HG02973 (cell line): ENCODE results near the gene SPTY2D1.
"Not testable (repeated sequence)": the region's sequence is repeated elsewhere in the genome, so short reads cannot be mapped to it uniquely, and the experiment has no call there.

Source experiments
- ATAC-seq: cut with Tn5 transposase; IDR thresholded peaks from one replicate; pipeline ENCODE4 v1.9.1; 2021; ENCODE audit warnings: moderate library complexity; ENCODE audit not compliant: unreplicated experiment

Gene SPTY2D1

DNA sequence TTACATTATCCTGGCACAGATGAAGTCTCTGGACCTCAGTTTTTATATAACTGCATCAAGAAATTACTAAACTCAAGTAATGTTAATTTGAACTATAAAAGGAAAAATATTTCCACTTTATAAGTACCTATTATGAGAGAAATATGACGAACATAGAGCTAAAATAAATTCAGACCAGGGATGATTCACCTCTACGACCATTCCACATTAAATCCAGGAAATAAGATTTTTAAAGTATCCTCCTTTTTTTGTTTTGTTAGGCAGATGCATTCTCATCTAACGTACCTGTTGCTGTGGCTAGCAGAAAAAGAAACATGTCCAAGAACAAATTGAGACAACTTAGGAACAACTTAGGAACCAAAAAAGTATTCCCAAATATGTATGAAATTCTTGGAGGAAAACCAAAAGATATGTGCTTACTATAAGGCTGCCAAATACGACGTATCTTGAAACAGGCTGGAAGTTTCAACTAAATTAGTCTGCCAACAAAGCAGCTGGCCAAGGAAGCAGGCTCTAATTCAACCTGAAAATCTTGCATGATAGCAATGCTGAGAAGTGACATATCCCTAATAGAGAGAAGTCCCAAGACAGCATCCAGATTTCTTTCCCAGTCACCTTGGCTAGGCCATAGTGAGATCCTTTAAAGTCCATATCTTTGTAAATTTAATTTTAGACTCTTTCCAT lies 15.7 kb downstream of the SPTY2D1 start:
- no peak for ATAC-seq

DNA sequence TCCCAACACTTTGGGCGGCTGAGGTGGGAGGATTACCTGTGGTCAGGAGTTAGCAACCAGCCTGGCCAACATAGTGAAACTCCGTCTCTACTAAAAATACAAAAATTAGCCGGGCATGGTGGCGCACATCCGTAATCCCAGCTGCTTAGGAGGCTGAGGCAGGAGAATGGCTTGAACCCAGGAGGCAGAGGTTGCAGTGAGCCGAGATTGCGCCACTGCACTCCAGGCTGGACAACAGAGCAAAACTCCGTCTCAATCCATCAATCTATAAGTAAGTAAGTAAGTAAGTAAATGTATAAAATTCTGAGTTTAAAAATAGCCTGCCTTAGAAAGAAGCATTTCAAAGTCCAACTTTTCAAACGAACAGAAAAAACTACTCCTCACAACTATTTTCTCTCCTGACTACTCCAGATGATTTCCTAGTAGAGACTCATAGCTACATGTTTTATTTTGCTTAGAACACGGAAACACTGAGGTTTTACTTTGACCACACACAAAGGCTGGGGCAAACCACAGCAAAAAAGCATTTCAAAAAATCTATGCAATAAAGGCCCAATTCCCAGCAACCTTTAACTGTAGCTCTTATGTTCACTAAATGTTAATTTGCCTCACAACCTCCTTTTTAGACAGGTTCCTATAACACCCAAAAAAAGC lies 16.3 kb downstream of the SPTY2D1 start:
- ATAC-seq, result no peak

DNA sequence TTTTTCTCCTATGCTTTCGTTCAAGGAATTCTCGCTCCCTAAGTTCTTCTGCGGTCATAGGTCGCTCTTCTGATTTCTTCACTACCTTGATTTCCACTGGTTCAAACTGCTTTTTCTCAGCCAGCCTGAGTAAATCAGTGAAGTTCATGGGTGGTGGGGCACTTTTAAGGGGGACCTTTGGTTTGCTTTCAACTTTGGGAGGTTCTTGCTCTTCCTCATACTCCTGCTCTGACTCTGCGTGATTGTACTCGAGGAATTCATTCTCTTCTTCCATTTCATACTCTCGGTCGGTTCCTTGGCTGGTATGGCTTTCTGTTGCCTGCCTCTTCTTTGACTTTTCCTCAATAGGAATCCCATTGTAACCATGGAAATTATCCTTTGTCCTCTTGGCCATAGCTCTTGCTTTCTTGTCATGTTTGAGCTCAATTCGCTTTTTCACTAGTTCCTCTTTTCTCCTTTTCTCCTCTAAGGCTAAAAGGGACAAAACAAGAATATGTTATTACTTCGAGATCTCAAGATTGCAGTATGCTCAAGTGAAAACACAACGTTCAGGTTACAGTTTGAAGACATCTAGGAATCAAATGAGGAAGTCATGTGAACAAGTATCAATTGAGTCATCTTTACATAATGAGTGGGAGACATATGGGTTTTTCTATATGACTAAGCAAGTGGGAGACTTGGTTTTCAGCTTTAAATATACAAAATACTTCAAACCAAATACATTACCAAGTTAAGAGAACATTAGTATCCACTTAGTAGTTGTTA lies 18.3 kb downstream of the SPTY2D1 start:
- ATAC-seq, result peak; percentile 93

DNA sequence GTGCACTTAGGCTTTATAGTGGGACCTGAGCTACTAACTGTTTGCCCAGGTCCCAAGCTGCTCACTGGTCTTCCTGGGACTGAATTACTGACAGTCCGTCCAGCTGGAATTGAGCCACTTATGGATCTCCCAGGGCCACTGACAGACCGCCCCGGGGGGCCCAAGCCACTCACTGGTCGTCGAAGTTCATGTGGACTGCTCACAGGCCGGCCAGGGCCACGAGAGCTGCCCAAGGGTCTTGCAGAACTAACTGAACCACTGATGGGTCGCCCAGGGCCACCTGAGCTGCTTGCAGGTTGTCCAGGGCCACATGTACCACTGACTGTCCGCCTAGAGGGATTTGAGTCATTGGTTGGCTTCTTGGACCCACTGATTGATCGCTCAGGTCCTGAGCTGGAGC lies 19.5 kb downstream of the SPTY2D1 start:
- ATAC-seq, result no peak

DNA sequence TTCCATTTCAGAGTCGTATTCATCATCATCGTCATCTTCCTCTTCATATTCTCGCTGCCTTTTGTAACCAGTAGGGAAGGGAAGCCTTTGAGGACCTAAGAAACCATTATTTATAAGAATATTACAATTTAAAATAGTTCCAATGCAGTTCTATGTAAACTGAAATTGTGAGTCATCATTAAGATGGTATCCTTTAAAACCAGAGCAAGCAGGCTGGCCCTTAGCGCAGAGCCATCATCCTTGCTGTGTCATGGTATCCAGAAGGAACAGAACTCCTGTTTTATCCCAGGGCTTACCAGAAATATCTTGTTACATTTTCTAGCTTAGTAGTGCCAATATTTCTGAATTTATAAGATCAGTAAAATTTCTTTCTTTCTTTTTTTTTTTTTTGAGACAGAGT lies 21.7 kb downstream of the SPTY2D1 start:
- ATAC-seq, result no peak

DNA sequence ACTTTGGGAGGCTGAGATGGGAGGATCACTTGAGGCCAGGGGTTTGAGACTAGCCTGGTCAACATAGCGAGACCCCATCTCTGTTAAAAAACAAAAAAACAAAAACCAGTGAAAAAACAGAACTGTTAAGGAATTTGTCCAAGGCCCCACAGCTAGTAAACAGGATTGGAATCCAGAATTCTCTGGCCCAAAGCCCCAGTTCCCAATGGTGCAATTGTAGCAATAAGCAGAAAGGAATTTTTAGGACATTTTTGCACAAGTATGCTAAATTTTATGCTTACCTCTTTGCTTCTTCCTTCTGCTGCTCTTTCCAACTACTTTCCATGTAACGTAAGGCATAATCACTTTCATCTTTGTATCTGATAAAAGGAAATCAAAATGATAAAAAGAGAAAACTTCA lies 22.9 kb downstream of the SPTY2D1 start:
- ATAC-seq, result no peak

DNA sequence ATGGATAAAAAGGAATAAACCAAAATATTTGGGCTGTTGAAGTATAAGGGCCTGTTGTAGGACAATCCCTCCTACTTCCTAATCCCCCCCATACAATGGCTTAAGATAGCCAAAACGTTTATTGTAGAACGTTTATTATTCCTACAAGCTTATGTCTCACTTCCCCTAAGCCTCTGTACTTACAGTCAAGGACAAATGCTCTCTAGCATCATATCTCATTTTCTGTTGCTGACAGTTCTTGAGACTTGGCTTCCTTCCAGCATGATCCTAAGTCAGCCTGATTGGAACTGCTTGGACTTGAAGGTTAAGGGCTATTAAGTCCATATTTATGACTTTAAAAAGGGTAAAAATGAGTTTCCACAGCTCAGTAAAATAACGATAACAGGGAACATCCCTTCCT lies 25.8 kb downstream of the SPTY2D1 start:
- no peak for ATAC-seq

DNA sequence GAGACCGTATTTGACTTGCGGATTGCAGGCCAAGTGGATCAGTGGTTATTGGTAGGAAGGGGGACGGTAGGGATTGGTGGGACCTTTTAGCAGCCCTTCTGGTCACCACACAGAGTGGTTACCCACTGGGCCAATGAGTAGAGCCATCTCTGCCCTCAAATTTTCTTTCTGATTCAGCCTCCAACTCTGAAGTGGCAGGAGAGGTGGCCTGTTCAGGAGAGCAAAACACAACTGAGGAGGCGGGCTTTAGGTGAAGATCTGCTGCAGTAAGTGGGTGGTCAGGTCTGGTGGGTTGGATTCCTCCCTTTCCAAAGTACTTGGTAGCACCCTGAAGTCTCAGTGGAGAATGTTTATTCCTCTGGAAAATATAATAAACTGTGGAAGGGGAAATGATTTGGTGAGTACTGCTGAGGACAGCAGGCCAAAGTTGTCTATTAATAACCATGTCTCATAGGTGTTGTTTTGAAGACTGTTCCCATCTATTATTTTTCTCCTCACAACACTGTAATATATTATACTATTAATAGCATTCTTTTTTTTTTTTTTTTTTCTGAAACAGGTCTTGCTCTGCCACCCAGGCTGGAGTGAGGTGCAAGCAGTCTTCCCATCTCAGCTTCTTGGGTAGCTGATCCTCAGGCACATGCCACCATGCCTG lies 33.1 kb downstream of the SPTY2D1 start:
- ATAC-seq, result no peak

DNA sequence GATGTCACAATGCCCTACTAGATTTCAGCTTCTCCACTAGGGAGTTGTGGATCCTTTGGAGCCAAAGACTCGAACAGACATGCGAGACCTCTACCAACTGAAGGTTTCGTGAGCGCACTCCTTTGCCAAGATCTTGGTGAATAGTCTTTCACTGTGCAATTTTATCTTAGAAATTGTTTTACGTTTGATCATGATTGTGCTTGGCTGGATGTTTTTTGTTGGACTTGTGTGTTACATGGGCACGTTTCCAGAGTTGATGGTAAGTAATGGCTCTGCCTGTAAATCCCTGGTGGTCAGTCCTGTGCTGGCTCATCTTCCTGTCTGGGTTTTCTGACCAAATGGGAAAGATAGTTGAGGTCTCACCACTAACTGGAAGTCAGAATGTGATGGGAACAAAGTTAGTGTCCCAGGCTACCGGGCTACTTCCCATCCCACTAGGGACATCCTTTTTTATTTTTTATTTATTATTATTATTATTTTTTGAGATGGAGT lies 34.4 kb downstream of the SPTY2D1 start, which contains the start of gene MISFA:
Gene MISFA, plus strand, starts transcription at position 51 of the 492 bp plus-strand sequence. Its CDS starts 140 bp downstream, at position 191.
- no peak for ATAC-seq

DNA sequence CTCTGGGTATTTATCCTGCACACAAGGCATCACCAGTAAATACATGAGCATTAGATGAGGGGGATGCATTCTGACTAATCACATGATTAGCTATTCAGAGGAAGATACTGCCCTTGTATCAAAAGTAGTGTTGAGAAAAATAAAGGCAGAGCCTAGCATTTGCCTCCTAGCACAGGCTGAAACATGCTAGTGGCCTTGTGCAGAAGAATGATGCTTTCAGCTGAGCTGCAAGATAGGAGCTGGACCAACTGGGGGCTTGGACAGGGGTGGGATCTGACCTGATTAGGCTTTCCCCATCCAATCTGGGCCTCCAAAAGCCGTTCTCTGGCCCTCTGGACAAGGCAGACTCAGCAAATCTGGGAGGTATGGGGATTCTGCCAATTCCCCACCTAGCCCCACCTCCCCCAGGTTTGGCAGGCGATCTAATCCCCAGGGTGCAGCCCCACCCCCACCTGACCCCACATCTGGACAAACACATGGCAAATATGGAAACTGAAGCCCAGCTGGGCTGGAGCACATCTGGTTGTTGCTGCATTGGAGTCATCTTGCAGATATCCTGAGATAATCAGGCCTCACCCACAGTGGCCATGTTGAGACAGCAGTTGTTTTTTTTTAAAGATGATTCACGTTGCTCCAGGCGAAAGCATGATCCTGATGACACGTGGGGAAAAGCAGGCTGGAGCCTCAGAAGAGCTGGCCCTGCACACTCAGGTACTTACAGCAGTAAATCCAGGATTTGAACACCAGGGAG lies 39.0 kb downstream of the SPTY2D1 start:
- ATAC-seq, result no peak

DNA sequence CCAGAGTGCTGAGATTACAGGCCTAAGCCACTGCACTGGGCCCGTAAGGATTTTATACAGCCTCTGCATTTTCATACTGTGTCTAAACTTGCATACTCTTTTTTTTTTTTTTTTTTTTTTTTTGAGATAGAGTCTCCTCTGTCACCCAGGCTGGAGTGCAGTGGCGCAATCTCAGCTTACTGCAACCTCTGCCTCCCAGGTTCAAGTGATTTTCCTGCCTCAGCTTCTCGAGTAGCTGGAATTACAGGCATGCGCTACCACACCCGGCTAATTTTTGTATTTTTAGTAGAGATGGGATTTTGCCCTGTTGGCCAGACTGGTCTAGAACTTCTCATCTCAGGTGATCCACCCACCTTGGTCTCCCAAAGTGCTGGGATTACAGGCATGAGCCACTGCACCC lies 40.1 kb downstream of the SPTY2D1 start:
- not testable (repeated sequence) for ATAC-seq

DNA sequence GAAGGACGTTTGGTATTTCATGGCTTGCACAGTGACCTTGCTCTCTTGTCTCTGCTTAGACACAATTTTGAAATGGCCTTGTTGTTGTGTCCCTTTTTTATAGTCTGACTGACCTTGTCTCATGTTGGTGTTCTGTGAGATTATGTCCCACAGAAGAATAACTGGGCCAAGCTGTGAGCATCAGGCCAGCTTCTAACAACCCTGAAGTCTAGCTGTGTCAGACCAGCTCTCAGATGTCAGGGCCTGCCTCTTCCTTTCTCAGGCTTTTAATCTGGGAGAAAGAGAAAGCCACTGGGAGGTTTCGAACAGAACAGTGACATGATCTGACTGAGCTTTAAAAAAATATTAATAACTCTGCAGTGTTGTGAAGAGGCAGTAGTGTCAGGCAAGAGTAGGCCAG lies 43.6 kb downstream of the SPTY2D1 start:
- ATAC-seq, result no peak

DNA sequence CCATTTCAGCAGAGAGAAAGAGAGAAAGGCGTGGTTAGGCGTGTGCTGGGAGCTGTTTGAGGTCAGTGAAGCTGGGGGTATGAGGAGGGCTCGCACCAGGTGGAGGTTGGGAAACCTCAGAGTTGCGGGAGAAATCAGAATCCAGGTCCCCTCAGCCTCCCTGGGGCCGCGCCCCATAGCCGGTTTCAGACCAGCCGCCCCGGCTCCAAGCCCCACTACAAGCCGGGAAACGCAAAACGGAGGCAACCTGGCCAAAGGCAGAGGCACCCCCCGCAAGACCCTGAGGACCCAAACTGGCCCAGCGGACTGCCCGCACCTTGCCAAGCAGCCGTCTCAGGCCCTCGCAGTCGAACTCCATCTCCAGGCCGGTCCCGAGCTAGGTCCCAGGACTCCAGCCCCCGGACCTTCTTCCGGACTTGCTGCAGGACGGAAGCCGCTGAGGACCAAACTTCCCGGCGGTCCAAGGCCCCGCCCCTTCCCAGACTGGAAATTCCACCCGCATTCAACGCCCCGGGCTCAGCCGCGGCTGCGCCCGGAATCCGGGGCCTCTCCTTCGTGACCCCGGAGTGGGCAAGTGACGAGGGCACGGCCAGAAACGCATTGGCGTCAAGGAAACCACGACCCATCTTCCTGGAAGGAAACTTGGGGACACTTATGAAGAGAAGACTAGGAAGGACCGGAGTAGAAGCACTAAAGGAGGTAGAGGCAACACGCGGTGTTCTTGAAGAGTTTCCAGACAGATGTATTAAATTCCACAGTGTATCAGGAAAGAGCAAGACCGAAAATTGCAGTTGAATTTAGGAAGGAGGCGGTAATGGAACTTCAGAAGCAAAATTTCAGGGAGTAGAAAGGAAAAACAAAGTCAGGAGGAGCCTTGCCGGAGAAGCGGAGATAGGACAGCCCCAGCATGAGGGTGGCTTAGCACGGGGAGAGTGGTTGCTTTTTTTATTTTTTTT lies 45.6 kb downstream of the SPTY2D1 start, which contains the start of gene UEVLD:
Gene UEVLD, minus strand, starts transcription at position 438 of the 956 bp plus-strand sequence. Its CDS starts 80 bp downstream, at position 358.
- peak; percentile 66 for ATAC-seq

DNA sequence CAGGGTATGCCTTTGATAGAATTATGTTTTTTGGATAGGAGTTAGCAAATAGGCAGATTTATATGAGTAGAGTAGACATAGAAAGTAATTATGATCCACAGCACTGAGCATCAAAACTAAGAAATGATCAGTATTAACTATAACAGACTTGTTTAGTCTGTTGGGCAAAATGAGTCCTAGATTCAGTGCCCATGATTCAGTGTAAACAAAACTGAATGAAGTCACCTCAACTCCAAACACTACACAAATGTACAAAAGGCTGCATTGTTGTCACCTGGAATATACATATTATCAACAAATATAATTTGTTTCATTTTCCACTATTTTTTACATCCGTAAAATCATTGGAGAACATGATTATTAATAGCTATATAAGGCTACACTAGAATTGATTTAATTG lies 52.3 kb downstream of the SPTY2D1 start:
- no peak for ATAC-seq

DNA sequence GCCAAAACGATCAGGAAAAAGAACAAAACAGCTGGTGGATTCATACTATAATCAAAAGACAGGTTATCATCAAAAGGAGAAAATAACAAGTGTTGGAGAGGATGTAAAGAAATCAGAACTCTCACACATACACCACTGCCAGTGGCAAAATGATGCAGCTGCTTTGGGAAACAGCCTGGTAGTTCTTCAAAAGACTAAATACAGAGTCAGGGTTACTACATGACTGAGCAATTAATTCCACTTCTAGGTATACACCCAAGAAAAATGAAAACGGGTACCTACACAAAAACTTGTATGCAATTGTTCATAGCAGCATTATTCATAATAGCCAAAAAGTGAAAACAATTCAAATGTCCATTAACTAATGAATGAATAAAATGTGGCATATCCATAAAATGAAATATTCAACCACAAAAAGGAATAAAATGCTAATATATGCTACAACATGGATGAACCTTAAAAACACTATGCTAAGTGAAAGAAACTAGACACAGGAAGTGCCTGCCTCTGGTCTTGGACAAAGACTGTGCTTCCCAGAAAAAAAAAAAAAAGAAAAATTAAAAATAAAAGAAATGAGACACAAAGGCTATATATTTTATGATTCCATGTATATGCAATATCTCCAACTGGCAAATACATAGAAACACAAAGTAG lies 53.9 kb downstream of the SPTY2D1 start:
- ATAC-seq, result no peak

DNA sequence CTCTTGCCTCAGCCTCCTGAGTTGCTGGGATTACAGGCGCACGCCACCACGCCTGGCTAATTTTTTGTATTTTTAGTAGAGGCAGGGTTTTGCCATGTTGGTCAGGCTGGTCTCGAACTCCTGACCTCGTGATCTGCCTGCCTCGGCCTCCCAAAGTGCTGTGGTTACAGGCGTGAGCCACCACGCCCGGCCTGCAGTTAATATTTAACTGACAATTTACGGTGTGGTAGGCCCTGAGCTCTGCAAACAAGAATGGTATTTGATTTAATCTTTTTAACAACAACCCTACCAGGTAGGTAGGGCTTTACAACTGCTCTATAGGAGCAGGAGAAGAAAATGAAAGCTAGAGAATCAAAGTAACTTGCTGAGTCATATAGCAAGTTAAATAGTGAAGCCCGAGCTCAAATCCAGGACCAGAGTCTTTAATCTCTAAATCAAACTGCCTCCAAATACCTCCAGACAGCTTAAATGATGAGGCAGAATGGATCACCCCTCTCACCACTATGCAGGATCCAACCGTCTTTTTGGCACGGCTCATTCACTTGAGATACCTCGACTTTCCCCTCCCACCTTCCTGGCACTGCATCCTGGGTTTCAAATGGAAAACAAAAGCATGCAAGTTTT lies 55.1 kb downstream of the SPTY2D1 start:
- ATAC-seq, result peak; percentile 66

DNA sequence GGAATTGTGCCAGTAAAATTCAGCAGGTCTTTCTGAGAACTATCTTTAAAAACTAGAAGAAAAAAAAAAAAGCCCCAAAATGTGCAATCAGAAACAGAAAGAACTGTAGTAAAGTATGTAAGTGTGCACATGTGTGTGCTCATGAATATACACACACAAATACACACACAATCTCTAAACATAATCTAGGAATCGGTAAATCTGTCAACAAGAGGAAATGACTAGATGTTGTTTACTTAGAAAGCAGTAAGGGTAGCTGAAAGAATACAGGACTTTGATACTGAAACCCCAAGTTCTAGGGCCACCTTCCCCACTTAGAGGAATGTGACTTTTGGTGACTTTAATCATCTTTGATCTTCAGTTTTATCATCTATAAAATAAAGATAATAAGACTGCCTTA lies 58.8 kb downstream of the SPTY2D1 start:
- no peak for ATAC-seq

DNA sequence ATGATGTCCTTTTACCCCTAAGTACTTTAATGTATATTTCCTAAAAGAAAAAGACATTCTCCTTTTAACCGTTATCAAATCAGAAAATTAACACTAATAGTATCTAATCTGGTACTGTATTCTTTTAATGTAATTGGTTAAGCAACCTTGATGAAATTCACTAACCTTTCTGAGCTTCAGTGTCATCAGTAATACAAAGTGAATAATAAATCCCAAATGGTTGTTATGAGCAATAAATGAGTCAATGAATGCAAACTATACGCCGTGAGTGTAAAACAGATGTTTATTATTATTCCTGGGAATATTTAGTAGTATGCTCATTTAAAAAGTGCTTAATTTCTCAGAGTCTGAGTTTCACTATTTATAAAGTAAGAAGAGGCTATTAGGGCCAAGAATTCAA lies 67.1 kb downstream of the SPTY2D1 start:
- ATAC-seq, result no peak
